Activated CD8-positive, alpha-beta memory T cell treated with anti-CD3 and anti-CD28 coated beads, Interleukin-2, amount 50 U/mL, for 24 hours (primary cell): ENCODE results near the gene MREG.

Experiments used
- DNase-seq: peaks from one replicate; pipeline ENCODE4 v3.0.0-alpha.2; 2020; ENCODE audit errors: extremely low read depth

The MREG gene, protein sequence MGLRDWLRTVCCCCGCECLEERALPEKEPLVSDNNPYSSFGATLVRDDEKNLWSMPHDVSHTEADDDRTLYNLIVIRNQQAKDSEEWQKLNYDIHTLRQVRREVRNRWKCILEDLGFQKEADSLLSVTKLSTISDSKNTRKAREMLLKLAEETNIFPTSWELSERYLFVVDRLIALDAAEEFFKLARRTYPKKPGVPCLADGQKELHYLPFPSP

DNA sequence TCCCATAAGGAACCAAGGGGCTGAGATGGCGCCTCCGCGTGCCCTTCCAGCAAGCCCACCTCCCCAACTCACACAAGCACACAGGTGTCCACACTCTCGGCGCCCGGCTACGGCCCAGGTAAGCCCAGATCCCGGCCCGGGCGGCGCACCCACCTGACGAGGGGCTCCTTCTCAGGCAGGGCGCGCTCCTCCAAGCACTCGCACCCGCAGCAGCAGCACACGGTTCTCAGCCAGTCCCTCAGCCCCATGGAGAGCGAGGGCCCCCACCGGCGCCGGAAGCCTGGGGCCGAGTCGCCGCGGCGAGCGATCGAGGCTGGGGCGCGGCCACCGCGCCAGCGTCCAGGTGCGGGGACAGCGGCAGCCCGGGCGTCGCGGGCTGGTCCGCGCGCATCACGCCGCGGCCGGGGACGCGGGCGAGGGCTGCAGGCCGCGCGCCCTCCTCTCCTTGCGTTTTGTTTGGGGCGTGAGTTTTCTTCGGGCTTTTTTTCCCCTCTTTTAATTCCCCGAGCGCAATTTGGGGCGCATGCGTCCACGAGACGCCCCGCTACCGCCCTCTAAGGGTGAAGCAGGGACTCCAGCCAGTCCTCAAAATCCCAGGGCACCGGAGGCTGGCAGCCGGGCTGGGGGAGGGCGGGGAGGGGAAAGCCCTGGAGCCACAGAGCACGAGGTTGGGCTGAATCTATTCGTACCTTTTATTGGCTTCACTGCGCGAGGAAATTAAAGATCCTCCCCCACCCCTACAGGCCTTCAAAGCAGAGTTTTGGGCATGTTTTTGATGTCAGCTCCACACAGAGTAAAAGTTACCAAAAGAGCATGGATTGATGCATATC is at the start of gene MREG:
TSS of gene MREG (minus strand) at position 472 of the 830 bp plus-strand sequence. CDS start at position 248, 224 bp downstream.
- DNase-seq = peak; percentile 50

DNA sequence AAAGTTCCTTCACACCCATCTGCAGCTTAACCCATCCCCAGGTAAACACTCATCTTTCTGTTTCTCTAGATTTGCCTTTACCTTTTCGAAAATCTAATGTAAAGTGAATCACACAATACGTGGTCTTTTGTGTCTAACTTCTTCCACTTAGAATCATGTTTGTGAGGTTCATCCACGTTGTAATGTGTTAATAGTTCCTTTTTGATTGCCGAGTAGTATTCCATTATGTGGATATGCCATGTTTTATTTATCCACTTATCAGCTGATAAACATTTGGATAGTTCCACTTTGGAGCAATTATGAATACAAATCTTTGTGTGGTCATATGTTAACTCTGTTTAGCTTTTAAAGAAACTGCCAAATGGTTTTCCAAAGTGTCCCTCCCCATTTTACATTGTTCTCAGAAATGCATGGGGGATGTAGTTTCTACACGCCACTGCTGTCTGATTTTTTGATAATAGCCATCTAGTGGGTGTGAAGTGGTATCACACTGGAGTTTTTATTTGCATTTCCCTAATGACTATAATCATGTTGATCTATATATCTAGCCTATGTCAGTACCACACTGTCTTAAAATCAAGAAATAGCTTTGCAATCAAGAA is 46.0 kb upstream of the MREG start:
- no peak for DNase-seq

DNA sequence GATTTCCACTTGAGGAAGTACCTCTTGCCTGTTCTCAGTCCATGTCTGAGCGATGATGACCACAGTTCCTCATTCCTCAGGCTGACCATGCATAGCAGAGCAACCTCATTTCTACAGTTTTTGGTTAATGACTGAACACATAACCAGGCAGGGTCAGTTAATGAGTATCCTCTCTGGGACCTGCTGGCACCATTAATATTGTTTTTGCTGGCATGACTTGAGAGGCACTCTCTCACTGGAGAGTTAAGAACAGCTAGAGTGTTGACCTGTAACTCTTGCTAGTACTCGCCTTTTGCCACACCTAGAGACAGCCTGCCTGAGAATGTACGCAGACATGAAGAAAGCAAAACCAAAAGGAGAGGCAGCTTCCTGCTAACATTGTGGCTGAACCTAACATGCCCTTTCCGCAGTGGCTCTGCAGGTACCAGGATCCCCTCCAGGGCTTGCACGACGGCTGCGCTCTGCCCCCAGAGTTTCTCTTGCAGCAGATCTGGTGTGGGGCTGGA is 44.4 kb upstream of the MREG start:
- peak; percentile 4 for DNase-seq

DNA sequence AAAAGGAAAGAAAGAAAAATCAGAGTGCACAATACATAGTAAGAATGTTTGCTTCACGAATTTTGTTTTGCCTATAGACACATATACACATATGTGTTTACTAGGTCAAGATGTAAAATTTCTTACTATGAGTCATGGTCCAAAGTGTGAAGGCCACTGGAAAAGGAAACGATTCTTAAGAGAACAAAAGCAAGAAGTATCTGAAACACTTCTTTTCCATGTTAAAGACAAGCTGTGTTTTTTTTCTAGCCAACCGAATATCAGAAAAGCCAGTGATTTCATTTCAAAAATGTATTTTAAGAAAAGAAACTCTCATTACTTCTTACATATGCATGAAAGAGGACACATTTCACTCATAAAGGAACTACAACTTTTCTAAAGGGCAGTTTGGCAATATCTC is 43.4 kb upstream of the MREG start:
- no peak for DNase-seq

DNA sequence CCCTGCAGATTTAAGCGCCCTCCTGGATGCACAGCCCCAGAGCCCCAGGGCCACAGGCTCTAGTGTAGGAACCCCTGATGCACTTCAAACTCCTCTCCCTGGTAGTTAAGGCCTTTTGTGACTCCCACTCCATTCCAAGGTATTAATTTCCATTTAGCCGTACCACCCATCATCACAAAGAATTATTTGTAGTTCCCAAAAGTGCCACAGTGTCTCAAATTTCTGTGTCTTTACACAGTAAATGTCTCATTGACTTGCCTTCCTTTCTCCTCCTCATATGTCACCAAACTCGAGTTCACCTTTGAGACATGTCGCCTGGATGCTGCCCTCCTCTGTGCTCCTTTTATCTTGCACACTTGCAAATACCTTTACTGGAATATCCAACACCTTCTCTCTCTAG is 42.3 kb upstream of the MREG start:
- DNase-seq = no peak

DNA sequence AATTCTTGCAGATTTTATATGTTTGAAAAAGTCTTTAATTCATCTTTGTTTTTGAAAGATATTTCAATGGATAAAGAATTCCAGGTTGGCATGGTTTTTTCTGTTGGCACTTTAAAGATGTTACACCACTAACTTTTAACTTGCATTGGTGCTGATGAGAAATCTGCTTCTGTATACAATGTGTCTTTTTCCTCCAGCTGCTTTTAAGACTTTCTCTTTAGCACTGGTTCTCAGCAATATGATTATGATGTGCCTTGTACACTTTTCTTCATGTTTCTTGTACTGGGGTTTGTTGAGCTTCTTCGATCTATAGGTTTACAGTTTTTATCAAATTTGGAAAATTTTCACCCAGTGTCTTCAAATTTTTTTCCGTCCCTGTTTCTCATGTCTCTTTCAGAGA is 39.1 kb upstream of the MREG start:
- no peak for DNase-seq

DNA sequence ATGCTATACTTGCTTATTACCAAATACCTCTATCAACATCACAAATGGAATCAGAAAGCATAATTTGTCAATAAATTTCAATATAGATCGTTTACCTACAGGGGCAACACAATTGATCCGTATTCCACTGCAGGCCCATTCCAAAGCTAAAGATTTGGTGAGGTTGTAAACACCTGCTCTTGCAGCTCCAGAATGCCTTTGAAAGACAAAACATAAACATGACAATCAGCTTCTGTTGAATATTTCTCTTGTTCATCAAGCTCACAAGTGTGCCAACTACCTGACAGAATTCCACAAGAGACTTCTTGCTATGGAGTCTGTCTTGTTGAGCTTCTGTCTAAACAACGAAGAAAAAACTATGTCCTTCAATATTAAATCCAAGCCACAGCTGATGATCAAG is 38.0 kb upstream of the MREG start:
- DNase-seq = no peak

DNA sequence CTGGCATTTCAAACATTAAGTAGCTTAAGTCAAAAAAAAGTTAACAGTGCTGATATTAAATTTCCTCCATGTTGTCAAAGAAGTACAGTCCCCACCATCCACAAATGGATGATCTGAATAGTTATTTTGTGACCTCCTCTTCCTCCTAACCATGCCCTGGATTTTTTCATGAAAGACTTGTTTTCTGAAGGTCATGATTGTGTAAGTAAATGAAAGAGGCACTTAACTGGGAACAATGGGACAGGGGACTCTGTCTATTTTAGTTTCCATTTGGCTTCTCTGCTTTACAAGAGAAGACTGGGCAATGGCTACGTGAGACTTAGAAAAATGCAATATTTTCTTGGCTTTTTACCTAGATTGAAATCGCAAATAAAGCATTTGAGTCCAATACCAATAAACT is 36.1 kb upstream of the MREG start:
- DNase-seq = no peak

DNA sequence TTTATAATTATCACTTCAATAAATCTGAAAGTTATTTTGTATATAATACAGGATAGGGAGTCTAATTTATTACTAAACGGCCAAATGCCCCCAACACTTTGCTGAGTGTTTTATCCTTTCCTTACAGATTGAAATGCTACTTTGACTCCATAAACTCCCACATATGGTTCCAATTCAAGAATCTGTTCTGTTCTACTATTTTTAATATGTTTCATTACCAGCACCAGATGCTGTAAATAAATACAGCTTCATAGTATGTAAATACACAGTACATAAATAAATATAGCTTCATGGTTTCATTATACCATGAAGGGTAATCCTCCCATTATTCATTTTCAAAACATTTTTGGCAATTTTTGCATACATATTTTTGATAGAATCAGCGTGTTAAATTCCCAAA is 34.0 kb upstream of the MREG start:
- no peak for DNase-seq

DNA sequence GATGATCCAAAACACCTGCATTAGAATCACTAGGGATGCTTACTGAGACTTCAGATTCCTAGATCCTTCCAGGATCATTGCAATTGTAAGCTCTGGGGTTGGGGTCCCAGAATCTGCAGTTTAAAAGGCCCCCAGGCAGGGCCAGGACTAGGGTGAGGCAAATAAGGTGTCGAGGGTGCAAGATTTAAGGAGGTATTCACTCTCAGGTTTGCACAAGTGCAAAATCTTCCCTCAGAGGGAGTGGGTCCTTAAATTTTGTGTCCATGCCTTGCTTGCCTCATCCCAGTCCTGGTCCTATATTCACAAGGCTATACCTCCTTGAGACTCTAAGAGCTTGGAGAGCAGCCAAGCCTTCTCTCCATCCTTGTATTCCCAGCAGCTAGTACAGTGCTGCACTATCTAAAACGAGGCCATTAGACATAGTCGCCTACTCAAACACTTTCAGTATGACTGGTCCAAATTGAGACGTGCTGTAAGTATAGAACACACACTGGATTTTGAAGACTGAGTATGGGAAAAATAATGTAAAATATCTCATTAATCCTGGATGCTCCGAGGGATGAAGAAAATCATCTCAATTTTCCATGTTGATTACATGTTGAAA is 31.6 kb upstream of the MREG start:
- no peak for DNase-seq

DNA sequence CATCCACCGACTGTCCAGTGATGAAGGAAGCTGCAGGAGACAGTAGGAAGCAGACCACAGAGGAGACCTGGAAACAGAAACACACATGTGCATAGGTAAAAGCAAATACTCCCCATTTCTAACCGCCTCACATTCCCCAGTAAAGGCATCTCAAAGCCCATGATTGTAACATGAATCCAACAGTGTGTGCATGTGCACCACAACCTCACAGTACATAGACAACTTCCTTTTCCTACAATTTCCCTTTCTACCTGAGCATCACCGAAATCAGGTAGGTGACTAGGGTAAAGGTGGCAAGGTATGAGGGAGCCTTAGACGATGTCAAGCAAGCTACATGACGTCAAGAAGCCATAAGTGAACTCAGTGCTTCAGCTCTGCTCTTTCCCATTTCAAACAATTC is 30.6 kb upstream of the MREG start:
- no peak for DNase-seq

DNA sequence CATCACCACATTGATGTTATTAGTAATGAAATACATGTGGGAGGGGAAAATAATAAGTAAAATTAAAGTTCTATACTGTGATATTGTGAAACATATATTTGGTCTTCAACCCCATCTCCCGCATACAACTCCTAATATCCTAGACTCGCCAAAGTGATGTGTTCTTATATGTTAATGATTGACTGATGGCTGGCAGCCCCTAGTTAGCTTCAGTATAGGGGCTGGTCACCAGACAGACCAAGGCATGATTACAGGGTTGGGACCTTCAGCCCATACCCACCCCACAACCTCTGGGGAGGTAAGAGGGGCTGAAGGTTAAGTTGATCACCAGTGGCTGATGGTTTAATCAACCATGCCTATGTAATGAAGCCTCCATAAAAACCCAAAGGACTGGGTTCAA is 28.1 kb upstream of the MREG start:
- no peak for DNase-seq

DNA sequence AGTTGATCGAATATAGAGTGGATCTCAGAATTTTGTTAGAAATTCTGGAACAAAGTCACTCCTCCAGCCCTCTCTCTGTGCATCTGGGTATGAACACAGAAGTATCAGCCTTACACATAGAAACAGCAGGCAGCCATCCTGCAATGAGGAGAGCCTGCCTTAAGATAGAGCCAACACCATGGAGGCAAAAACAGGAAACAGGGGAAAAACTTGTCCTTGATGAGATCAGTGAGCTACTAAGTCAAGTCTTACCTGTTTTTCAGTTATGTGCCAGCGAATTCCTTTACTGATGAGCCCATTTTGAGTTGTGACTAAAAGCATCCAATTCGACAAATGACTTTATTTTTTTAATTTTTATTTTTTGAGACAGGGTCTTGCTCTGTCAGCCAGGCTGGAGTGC is 26.6 kb upstream of the MREG start:
- DNase-seq = no peak

DNA sequence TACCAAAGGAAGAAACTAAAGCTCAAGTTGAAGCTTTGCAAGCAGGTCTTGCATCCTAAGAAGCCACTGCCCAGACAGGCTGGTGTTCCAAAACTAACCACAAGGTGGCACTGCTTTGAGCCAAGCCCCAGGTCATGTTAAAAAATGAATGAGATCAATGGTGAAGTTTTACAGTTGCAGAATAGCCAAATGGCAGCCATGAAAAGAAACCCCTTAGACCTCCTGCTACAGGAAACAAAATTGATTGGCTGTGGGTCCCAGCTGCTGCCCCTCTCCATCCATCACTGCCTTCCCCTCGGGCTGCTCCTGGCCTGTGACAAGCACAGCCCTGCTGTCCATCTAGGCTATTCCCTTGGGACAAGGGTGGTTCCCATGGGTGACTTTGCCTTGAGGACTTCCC is 20.7 kb upstream of the MREG start:
- DNase-seq = peak; percentile 65

DNA sequence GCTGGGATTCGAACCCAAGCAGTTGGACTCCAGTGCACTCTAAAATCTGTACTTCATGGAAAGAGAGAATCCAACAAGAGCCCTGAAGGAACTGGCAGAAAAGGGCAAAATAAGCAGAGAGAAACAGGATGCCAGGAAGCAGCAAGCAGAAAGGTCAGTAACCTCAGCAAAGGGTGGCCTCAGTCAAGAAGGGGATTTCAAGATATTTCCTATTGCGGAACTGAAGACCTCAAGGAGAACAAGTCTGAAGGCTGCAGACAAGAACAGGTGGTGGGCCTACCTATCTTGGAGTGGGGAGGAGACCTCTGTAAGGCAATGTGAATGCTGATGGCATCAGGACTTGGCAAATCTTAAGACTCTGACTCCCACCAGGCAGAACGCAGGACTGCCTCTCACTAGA is 20.1 kb upstream of the MREG start:
- no peak for DNase-seq

DNA sequence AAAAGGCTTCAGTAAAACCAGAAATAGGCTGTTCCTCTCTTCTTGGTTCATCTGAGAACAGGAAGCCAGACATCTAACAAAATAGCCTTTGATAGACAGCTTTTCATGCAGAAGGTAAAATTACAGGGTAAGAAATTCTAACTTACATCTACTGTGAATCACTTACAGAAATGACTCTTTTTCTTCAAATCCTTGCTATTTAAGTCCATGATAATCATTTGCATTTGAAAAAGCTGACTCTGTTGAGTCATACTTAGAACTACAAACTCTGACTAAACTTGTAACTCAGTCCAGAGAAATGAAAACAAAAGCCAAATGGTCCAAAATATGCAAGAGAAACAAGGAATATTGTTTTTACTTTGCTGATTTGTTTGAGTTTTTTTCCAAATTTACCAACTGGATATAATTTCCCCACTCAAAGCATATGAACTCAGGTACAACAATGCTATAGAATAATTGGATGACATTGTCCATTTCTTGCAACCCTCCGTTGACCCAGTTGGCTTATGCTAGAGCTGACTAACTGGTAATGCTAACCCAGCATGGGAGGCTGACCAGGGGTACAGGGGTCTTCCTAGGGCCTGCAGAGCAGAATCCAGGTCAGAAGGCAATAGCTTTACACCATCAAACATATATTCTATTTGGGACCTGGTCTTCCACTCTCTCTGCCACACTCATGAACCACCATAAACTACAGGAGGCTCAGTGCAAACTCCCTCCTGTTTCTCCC is 18.8 kb upstream of the MREG start:
- no peak for DNase-seq

DNA sequence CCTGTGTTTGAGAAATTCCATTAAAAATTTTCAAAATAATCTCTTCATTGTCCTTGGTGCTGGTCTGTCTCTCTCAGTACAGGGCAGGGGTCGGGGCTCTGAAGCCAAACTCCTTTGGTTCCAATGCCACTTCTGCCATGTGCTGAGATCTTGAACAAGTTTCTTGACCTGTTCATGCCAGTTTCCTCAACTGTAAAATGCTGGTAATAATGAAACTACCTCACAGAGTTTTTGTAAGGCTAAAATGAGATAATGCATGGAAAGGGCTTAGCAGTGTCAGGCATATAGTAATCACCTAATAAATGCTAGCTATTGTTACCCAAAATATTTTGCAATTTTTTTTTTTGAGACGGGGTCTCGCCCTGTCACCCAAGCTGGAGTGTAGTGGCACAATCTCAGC is 16.9 kb upstream of the MREG start:
- no peak for DNase-seq

DNA sequence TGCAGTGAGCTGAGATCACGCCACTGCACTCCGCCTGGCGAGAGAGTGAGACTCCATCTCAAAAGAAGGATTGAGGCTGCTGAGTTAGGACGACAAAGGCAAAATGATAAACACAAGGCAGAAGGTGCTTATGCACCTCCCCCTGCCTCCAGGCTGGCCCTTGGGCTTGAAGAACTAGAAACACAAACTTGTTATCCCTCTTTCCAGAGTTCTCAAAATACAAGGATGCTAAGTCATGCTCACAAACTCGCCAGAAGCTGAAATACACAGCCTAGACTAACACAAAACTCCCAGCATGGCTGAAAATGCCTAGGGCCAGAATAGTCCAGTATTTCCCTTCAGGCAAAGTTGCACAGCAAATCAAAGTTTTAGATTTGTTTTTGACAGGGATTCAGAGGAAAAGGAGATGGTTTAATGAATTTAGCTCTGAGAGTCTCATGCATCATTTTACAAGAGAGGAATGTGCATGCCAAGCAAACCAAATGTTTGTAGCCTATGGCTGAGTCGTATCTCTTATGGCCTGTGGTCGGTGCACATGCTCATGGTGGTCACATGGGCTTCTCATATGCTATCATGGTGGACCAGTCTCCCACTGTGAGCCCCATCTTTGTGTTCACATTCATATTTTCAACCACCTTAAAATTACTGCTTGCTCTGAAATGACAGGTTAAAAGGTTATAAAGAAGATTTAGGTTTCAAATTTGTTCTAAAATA is 16.2 kb upstream of the MREG start:
- no peak for DNase-seq

DNA sequence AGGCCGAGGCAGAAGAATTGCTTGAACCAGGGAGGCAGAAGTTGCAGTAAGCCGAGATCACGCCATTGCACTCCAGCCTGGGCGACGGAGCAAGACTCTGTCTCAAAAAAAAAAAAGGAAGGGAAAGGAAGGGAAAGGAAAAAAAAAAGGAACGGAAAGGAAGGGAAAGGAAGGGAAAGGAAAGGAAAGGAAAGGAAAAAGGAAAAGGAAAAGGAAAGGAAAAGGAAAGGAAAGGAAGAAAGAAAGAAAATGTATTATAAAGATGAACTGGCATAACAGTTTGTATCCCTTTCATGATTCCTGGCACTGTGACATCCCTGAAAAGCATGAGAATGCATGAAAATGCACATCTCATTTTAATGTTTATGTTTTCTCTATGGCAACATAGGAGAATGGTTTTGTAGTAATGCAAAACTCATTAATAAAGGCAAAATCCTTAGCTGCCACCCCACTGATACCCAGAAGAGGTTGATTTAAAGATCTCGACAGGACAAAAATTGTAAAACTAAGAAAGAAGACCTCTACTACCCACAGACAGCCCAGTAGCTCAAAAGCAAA is 11.5 kb upstream of the MREG start:
- DNase-seq = no peak

DNA sequence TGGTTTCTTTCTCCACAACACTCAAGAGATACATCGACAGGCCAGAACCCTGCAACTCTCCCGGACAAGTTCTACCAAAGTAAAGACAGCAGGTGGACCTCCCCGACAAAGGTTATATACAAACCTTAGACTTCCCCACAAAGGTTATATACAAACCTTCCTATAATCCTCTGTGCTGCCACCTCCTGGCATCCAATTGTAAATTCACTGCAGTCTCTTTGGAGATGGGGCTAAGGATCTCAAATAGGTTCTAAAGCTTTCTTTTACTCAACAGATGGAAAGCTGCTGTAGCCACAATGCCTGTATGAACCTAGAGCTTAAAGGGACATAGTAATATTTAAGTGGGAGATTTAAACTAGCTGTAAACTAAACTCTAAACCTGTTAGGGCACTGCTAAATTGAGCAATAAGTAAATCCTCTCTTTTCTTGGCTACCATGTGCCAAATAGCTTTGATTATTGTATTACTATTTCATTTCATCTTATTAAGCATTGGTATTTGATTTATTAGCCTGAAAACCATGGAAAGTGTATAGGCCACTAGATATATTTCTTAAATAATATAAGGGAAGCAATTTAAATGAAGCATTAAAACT is 9.8 kb upstream of the MREG start:
- DNase-seq = no peak
